Measurements from ENCODE around the gene AXL. TPM values are rescaled to one million over a fixed set of nuclear protein-coding genes. Genes with fewer than 3 reads are reported as not detected.
A peak's percentile ranks its signal among the peaks of the same experiment; 100 is the strongest.
"Not testable (repeated sequence)": the region's sequence is repeated elsewhere in the genome, so short reads cannot be mapped to it uniquely, and the experiment has no call there.

Gene AXL
- total and polyA plus RNA-seq, 5 experiments from 2014 or later, result 0.11 to 0.21 TPM; not detected in 3

GRCh38 chr19:41269055-41269454 is 50.0 kb downstream of the AXL start:
- Mint-ChIP-seq H3K4me3 (no peak overlapping the region), H3K4me1 (peaks cover 23 to 44% (median 34%) of the 10 kb centered on the region in 4 donors), H3K36me3 (peaks cover 4 to 72% (median 12%) of the 10 kb centered on the region in 3 donors), H3K9me3 (no peaks in the 10 kb centered on the region), H3K27ac (peak overlapping the region in 1 of 10 donors; percentile 56), H3K27me3 (peaks cover 0 to 2% (median 0%) of the 10 kb centered on the region in 5 donors)
- DNase-seq (no peak), ATAC-seq (no peak)
- POLR2A ChIA-PET, result interaction anchor here (0.6 kb wide), 1 partner anchor 606 kb away, joined by 4 read pairs; no protein-coding TSS in a partner anchor

GRCh38 chr19:41269571-41269970 is 50.5 kb downstream of the AXL start:
- Mint-ChIP-seq H3K9me3 (no peaks in the 10 kb centered on the region), H3K4me3 (no peak overlapping the region), H3K36me3 (peaks cover 6 to 77% (median 12%) of the 10 kb centered on the region in 3 donors), H3K27ac (peak overlapping the region in 1 of 10 donors; percentile 36), H3K27me3 (no peaks in the 10 kb centered on the region), H3K4me1 (peaks cover 23 to 44% (median 34%) of the 10 kb centered on the region in 4 donors)
- ATAC-seq (no peak), DNase-seq (no peak)
- POLR2A ChIA-PET, result interaction anchor here (0.7 kb wide), 1 partner anchor 94 kb away, joined by 4 read pairs; the partner anchor contains the start of gene B9D2

GRCh38 chr19:41273076-41273475 is 54.1 kb downstream of the AXL start:
- DNase-seq (no peak), ATAC-seq (peak in 1 of 2 donors; percentile 20)
- peaks cover 17 to 97% (median 21%) of the 10 kb centered on the region in 3 donors for H3K36me3 Mint-ChIP-seq
- H3K27me3 Mint-ChIP-seq, result no peaks in the 10 kb centered on the region
- peaks cover under 1 to 17% (median 9%) of the 10 kb centered on the region in 4 donors for H3K4me1 Mint-ChIP-seq
- POLR2A ChIA-PET, result interaction anchor here (0.9 kb wide), 1 partner anchor 10 kb away, joined by 4 read pairs; no protein-coding TSS in a partner anchor
- no peaks in the 10 kb centered on the region for H3K9me3 Mint-ChIP-seq
- peak overlapping the region in 5 of 10 donors; percentile 15 to 69 (median 43) for H3K27ac Mint-ChIP-seq
- no peak overlapping the region for H3K4me3 Mint-ChIP-seq

- peaks cover 0 to 17% (median 9%) of the 10 kb centered on the region in 4 donors for H3K4me1 Mint-ChIP-seq
- POLR2A ChIA-PET, result interaction anchor here (1.6 kb wide), 1 partner anchor 10 kb away, joined by 10 read pairs; the partner anchor contains the start of gene HNRNPUL1
Observed at GRCh38 chr19:41274802-41275201, 55.8 kb downstream of the AXL start.

GRCh38 chr19:41276231-41276630 is 57.2 kb downstream of the AXL start:
- DNase-seq, result no peak
- no peaks in the 10 kb centered on the region for H3K9me3 Mint-ChIP-seq
- no peak overlapping the region for H3K4me3 Mint-ChIP-seq
- no peak for ATAC-seq
- POLR2A ChIA-PET, result no interaction called here
- no peaks in the 10 kb centered on the region for H3K27me3 Mint-ChIP-seq
- H3K36me3 Mint-ChIP-seq, result peaks cover 17 to 99% (median 41%) of the 10 kb centered on the region in 3 donors
- H3K27ac Mint-ChIP-seq, result peak overlapping the region in 3 of 10 donors; percentile 28 to 39 (median 32)
- H3K4me1 Mint-ChIP-seq, result peaks cover 0 to 17% (median 10%) of the 10 kb centered on the region in 4 donors

More at GRCh38 chr19:41274802-41275201, 55.8 kb downstream of the AXL start:
- Mint-ChIP-seq H3K36me3 (peaks cover 17 to 97% (median 32%) of the 10 kb centered on the region in 3 donors), H3K9me3 (no peaks in the 10 kb centered on the region), H3K27ac (peak overlapping the region in 8 of 10 donors; percentile 11 to 74 (median 48)), H3K27me3 (no peaks in the 10 kb centered on the region), H3K4me3 (no peak overlapping the region)
- no peak for ATAC-seq
- no peak for DNase-seq

GRCh38 chr19:41278478-41278877 is 59.5 kb downstream of the AXL start:
- ATAC-seq (no peak), DNase-seq (no peak)
- POLR2A ChIA-PET, result no interaction called here
- Mint-ChIP-seq H3K9me3 (no peaks in the 10 kb centered on the region), H3K27me3 (no peaks in the 10 kb centered on the region), H3K4me3 (no peak overlapping the region), H3K36me3 (peaks cover 5 to 96% (median 39%) of the 10 kb centered on the region in 3 donors), H3K27ac (peak overlapping the region in 4 of 10 donors; percentile 37 to 75 (median 68)), H3K4me1 (peaks cover 0 to 14% (median 9%) of the 10 kb centered on the region in 4 donors)

GRCh38 chr19:41288673-41289530 is 69.9 kb downstream of the AXL start:
- DNase-seq (peak in 1 of 10 donors; percentile 21), ATAC-seq (peak; percentile 39 to 57)
- peaks cover 3 to 92% (median 18%) of the 10 kb centered on the region in 3 donors for H3K36me3 Mint-ChIP-seq
- no peaks in the 10 kb centered on the region for H3K27me3 Mint-ChIP-seq
- no peaks in the 10 kb centered on the region for H3K9me3 Mint-ChIP-seq
- peak overlapping the region in 5 of 10 donors; percentile 11 to 69 (median 62) for H3K27ac Mint-ChIP-seq
- POLR2A ChIA-PET, result interaction anchor here (0.6 to 1.7 kb wide), 6 partner anchors 13 to 42 kb away, joined by 3 to 6 read pairs (median 3); partner anchors contain the start of gene HNRNPUL1
- H3K4me3 Mint-ChIP-seq, result no peak overlapping the region
- H3K4me1 Mint-ChIP-seq, result peaks cover 0 to 19% (median 4%) of the 10 kb centered on the region in 4 donors

GRCh38 chr19:41289814-41290213 is 70.8 kb downstream of the AXL start:
- Mint-ChIP-seq H3K27ac (peak overlapping the region in 2 of 10 donors; percentile 5 to 57), H3K4me1 (peaks cover 0 to 25% (median 6%) of the 10 kb centered on the region in 4 donors), H3K36me3 (peaks cover 0 to 93% (median 23%) of the 10 kb centered on the region in 3 donors)
- not testable (repeated sequence) for DNase-seq, H3K9me3 Mint-ChIP-seq, H3K27me3 Mint-ChIP-seq, H3K4me3 Mint-ChIP-seq, ATAC-seq
- POLR2A ChIA-PET, result interaction anchor here (0.6 to 1.3 kb wide), 6 partner anchors 13 to 41 kb away, joined by 3 read pairs; partner anchors contain the start of gene HNRNPUL1

- H3K36me3 Mint-ChIP-seq, result peaks cover 0 to 93% (median 26%) of the 10 kb centered on the region in 3 donors
- POLR2A ChIA-PET, result interaction anchor here (1.2 kb wide), 2 partner anchors 11 to 31 kb away, joined by 4 to 6 read pairs; no protein-coding TSS in a partner anchor
Observed at GRCh38 chr19:41294393-41294792, 75.4 kb downstream of the AXL start.

GRCh38 chr19:41295499-41295898 is 76.5 kb downstream of the AXL start:
- Mint-ChIP-seq H3K4me1 (peaks cover 38 to 60% (median 49%) of the 10 kb centered on the region in 4 donors), H3K27me3 (no peaks in the 10 kb centered on the region), H3K27ac (peak overlapping the region in 9 of 10 donors; percentile 14 to 94 (median 70)), H3K4me3 (no peak overlapping the region), H3K9me3 (no peaks in the 10 kb centered on the region), H3K36me3 (peaks cover 0 to 95% (median 28%) of the 10 kb centered on the region in 3 donors)
- DNase-seq (no peak), ATAC-seq (no peak)
- POLR2A ChIA-PET, result interaction anchor here (1.2 kb wide), 2 partner anchors 10 to 32 kb away, joined by 4 to 6 read pairs; no protein-coding TSS in a partner anchor

More at GRCh38 chr19:41294393-41294792, 75.4 kb downstream of the AXL start:
- ATAC-seq, result no peak
- peak overlapping the region in 5 of 10 donors; percentile 25 to 94 (median 67) for H3K27ac Mint-ChIP-seq
- H3K27me3 Mint-ChIP-seq, result no peaks in the 10 kb centered on the region
- DNase-seq, result no peak
- H3K9me3 Mint-ChIP-seq, result no peaks in the 10 kb centered on the region
- peaks cover 28 to 52% (median 38%) of the 10 kb centered on the region in 4 donors for H3K4me1 Mint-ChIP-seq
- peak overlapping the region in 1 of 10 donors; percentile 1 for H3K4me3 Mint-ChIP-seq

- H3K4me1 Mint-ChIP-seq, result peaks cover 39 to 69% (median 59%) of the 10 kb centered on the region in 4 donors
- no peak for ATAC-seq
- peak overlapping the region; percentile 82 to 99 (median 92) for H3K27ac Mint-ChIP-seq
- H3K27me3 Mint-ChIP-seq, result no peaks in the 10 kb centered on the region
- H3K9me3 Mint-ChIP-seq, result no peaks in the 10 kb centered on the region
- DNase-seq, result no peak
- POLR2A ChIA-PET, result interaction anchor here (0.8 kb wide), 1 partner anchor 9 kb away, joined by 3 read pairs; no protein-coding TSS in a partner anchor
- H3K36me3 Mint-ChIP-seq, result peaks cover 0 to 97% (median 29%) of the 10 kb centered on the region in 3 donors
- peak overlapping the region in 1 of 10 donors; percentile 14 for H3K4me3 Mint-ChIP-seq
Observed at GRCh38 chr19:41296433-41296871, 77.4 kb downstream of the AXL start.
